Lung (tissue), 12 donors: ENCODE measurements around the gene STK38L. TPM values are rescaled to one million over a fixed set of nuclear protein-coding genes. Genes with fewer than 3 reads are reported as not detected.

Source experiments
- ATAC-seq: fragments of 200-7000 bp; cut with Tn5 transposase; one replicate; pipeline ENCODE4 v1.9.1; 2020; ENCODE audit warnings: moderate number of reproducible peaks; ENCODE audit not compliant: insufficient read depth, low FRiP score
- DNase-seq, 3 donors: peaks; one replicate each; pipeline ENCODE4 v3.0.0-alpha.2; 2013 to 2017
- H3K27ac ChIP-seq, 2 donors: one replicate each; pipeline ENCODE4 v1.5.1; 2013; ENCODE audit warnings: mild to moderate bottlenecking in 2 of 2, moderate library complexity in 2 of 2, control low read depth in 1 of 2, inconsistent platforms in 1 of 2, low read depth in 1 of 2, low read length in 1 of 2
- H3K27me3 ChIP-seq, 3 donors: one replicate each; pipeline ENCODE4 v1.5.1; 2013; ENCODE audit warnings: low read length in 2 of 3; ENCODE audit not compliant: control insufficient read depth in 3 of 3, insufficient read depth in 3 of 3
- H3K36me3 ChIP-seq, 4 donors: one replicate each; pipeline ENCODE4 v1.5.1; 2013; ENCODE audit warnings: low read length in 4 of 4, mild to moderate bottlenecking in 1 of 4, moderate library complexity in 1 of 4; ENCODE audit not compliant: control insufficient read depth in 4 of 4, insufficient read depth in 4 of 4
- H3K4me1 ChIP-seq, 5 donors: one replicate each; pipeline ENCODE4 v1.5.1; 2013; ENCODE audit warnings: low read length in 5 of 5, mild to moderate bottlenecking in 2 of 5, moderate library complexity in 1 of 5; ENCODE audit not compliant: control insufficient read depth in 5 of 5, insufficient read depth in 5 of 5
- H3K4me3 ChIP-seq: one replicate; pipeline ENCODE4 v1.5.1; 2013; ENCODE audit warnings: mild to moderate bottlenecking, control low read depth, moderate library complexity
- H3K9ac ChIP-seq, 2 donors: one replicate each; pipeline ENCODE4 v1.5.1; 2013; ENCODE audit warnings: low read length in 2 of 2, control low read depth in 1 of 2; ENCODE audit not compliant: insufficient read depth in 1 of 2
- H3K9me3 ChIP-seq, 4 donors: one replicate each; pipeline ENCODE4 v1.5.1; 2013; ENCODE audit warnings: low read length in 3 of 4, mild to moderate bottlenecking in 1 of 4, moderate library complexity in 1 of 4; ENCODE audit not compliant: control insufficient read depth in 4 of 4, insufficient read depth in 3 of 4
- WGBS, 2 donors: extraction: QIAGEN DNeasy Blood & Tissue Kit; methylation state at CpG; one replicate each; pipeline ENCODE4 v1.1.7; 2013; 5-methylcytosine and 5-hydroxymethylcytosine counted together
- polyA plus RNA-seq, 2 donors: library from polyadenylated mRNA; stranded (reverse); fragments of 200-250 nt; gene quantifications; one replicate each; pipeline ENCODE4 v1.2.1, GENCODE V29; 2013
- total RNA-seq, 2 donors: library from RNA; depleted of rRNA in 1 of 2; stranded (reverse); fragments of >200 nt in 1 of 2; gene quantifications; one replicate each; pipeline ENCODE4 v1.2.1, GENCODE V29; 2014 to 2021
- TF ChIP-seq, protein P1 (sequence below): IDR thresholded peaks from 2 replicates; pipeline ENCODE4 v1.5.1; 2012; ENCODE audit warnings: mild to moderate bottlenecking; ENCODE audit errors: control extremely low read depth, extremely low read depth
- donor health status: control.
- donor health status: control.
- donor health status: Bipolar disorder and iron deficiency.
- donor health status: healthy.
- donor health status: DM: yes; HTN: yes; CAD: no.

The STK38L gene
- total and polyA plus RNA-seq, 4 donors = 6.5 to 41.5 (median 18.5) TPM

DNA sequence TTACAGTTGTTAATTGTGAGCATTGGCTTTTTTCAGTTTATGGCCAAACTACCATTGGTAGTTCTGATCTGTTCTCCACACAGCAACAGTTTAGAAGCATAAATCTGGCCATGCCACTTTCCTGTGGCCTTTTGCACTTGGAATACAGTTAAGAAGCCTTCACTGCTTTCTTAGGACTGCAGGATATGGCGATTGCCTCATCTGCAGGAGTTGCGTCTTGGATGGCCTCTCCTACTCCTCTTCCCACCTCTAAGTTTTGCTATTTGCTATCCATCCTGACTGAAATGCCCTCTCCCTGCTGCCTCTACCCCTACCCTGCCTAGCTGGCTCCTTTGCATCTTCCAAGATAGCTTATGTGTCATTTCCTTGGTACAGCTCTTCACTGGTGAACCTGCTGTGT, 75.8 kb downstream of the STK38L start:
- H3K4me1 ChIP-seq = no peaks in the 10 kb centered on the region
- no peak overlapping the region for H3K4me3 ChIP-seq
- H3K27me3 ChIP-seq = no peaks in the 10 kb centered on the region
- no peak overlapping the region for H3K9ac ChIP-seq
- no peaks in the 10 kb centered on the region for H3K9me3 ChIP-seq
- H3K27ac ChIP-seq = no peak overlapping the region
- ATAC-seq (no peak), DNase-seq (no peak)
- WGBS, 2 donors = 88 to 89% methylated on average over 2 of the region's 2 CpGs
- TF ChIP-seq, protein P1, sequence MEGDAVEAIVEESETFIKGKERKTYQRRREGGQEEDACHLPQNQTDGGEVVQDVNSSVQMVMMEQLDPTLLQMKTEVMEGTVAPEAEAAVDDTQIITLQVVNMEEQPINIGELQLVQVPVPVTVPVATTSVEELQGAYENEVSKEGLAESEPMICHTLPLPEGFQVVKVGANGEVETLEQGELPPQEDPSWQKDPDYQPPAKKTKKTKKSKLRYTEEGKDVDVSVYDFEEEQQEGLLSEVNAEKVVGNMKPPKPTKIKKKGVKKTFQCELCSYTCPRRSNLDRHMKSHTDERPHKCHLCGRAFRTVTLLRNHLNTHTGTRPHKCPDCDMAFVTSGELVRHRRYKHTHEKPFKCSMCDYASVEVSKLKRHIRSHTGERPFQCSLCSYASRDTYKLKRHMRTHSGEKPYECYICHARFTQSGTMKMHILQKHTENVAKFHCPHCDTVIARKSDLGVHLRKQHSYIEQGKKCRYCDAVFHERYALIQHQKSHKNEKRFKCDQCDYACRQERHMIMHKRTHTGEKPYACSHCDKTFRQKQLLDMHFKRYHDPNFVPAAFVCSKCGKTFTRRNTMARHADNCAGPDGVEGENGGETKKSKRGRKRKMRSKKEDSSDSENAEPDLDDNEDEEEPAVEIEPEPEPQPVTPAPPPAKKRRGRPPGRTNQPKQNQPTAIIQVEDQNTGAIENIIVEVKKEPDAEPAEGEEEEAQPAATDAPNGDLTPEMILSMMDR = no peak
- peaks cover 3 to 22% (median 12%) of the 10 kb centered on the region in 4 donors for H3K36me3 ChIP-seq

GRCh38 chr12:27324530-27324929, 80.4 kb downstream of the STK38L start:
- Histone ChIP-seq H3K9me3 (no peaks in the 10 kb centered on the region), H3K4me3 (no peak overlapping the region), H3K4me1 (no peaks in the 10 kb centered on the region), H3K36me3 (peaks cover 4 to 28% (median 10%) of the 10 kb centered on the region in 4 donors), H3K27me3 (no peaks in the 10 kb centered on the region), H3K9ac (no peak overlapping the region), H3K27ac (no peak overlapping the region)
- TF ChIP-seq, protein P1 = no peak
- ATAC-seq = no peak
- DNase-seq = no peak

GRCh38 chr12:27330846-27331245, 86.8 kb downstream of the STK38L start:
- Histone ChIP-seq H3K27ac (no peak overlapping the region), H3K9me3 (no peaks in the 10 kb centered on the region), H3K36me3 (peaks cover 2 to 15% (median 4%) of the 10 kb centered on the region in 4 donors), H3K9ac (no peak overlapping the region), H3K4me3 (no peak overlapping the region), H3K4me1 (peaks cover 0 to 13% (median 0%) of the 10 kb centered on the region in 5 donors), H3K27me3 (peaks cover 0 to 16% (median 16%) of the 10 kb centered on the region in 3 donors)
- no peak for DNase-seq
- TF ChIP-seq, protein P1 = no peak
- ATAC-seq = no peak
- WGBS, 2 donors = 77 to 93% methylated on average over 1 of the region's 1 CpG

GRCh38 chr12:27331291-27331926, 87.3 kb downstream of the STK38L start:
- Histone ChIP-seq H3K36me3 (peaks cover 0 to 10% (median 2%) of the 10 kb centered on the region in 4 donors), H3K27ac (no peak overlapping the region), H3K4me1 (peaks cover 0 to 13% (median 0%) of the 10 kb centered on the region in 5 donors), H3K4me3 (no peak overlapping the region), H3K9me3 (no peaks in the 10 kb centered on the region), H3K27me3 (peaks cover 0 to 16% (median 16%) of the 10 kb centered on the region in 3 donors), H3K9ac (no peak overlapping the region)
- ATAC-seq (peak; percentile 66), DNase-seq (peak in 2 of 3 donors; percentile 15 to 21)
- WGBS, 2 donors = 33 to 37% methylated on average over 7 of the region's 7 CpGs
- TF ChIP-seq, protein P1 = no peak
